ENCODE measurements around the gene TRAT1. TPM values are rescaled to one million over a fixed set of nuclear protein-coding genes. Genes with fewer than 3 reads are reported as not detected.

TRAT1 gene
- total RNA-seq, 1 experiment from 2014 or later = not detected

- no peaks in the 10 kb centered on the region for H3K27me3 ChIP-seq (replicated peaks; ENCODE audit: control insufficient read depth, insufficient read depth, low read length)
- CTCF ChIA-PET = no interaction called here
- H3K9me3 ChIP-seq = no peaks in the 10 kb centered on the region
- DNase-seq = no peak
- peaks cover 8% of the 10 kb centered on the region for H3K27me3 Mint-ChIP-seq (ENCODE audit: insufficient read depth, unreplicated experiment)
- H3K36me3 ChIP-seq (ENCODE audit: control insufficient read depth, insufficient read depth, low read length) = no peaks in the 10 kb centered on the region
- no TSS peak for BruUV-seq (replicated peaks)
- no peak overlapping the region for H3K4me3 ChIP-seq (ENCODE audit: low read depth, low read length)
- H3K36me3 Mint-ChIP-seq (ENCODE audit: insufficient read depth, unreplicated experiment) = no peaks in the 10 kb centered on the region
- POLR2A ChIA-PET = no interaction called here
- intact Hi-C loops (cut with micrococcal nuclease; ENCODE audit: unreplicated experiment) = no loop called here
- no peak overlapping the region for H3K4me3 Mint-ChIP-seq (ENCODE audit: unreplicated experiment)
- H3K27ac Mint-ChIP-seq (ENCODE audit: unreplicated experiment) = no peak overlapping the region
- TF ChIP-seq CTCF (IDR thresholded peaks at IDR 0.05; ENCODE audit: insufficient read depth in 1 of 2, low read depth in 1 of 2, low read length in 1 of 2, severe bottlenecking in 1 of 2, unreplicated experiment in 1 of 2) = no peak
- H3K4me1 Mint-ChIP-seq (ENCODE audit: low read depth, unreplicated experiment) = no peaks in the 10 kb centered on the region
- no peaks in the 10 kb centered on the region for H3K4me1 ChIP-seq
- no peaks in the 10 kb centered on the region for H3K9me3 Mint-ChIP-seq (ENCODE audit: unreplicated experiment)
Measured at GRCh38 chr3:108897883-108898282, 75.3 kb downstream of the TRAT1 start.

- Mint-ChIP-seq H3K4me3 (ENCODE audit: unreplicated experiment) (no peak overlapping the region), H3K4me1 (ENCODE audit: low read depth, unreplicated experiment) (no peaks in the 10 kb centered on the region), H3K27me3 (ENCODE audit: insufficient read depth, unreplicated experiment) (peaks cover 8% of the 10 kb centered on the region), H3K27ac (ENCODE audit: unreplicated experiment) (no peak overlapping the region), H3K9me3 (ENCODE audit: unreplicated experiment) (no peaks in the 10 kb centered on the region), H3K36me3 (ENCODE audit: insufficient read depth, unreplicated experiment) (no peaks in the 10 kb centered on the region)
- H3K36me3 ChIP-seq (ENCODE audit: control insufficient read depth, insufficient read depth, low read length) = no peaks in the 10 kb centered on the region
- H3K4me3 ChIP-seq (ENCODE audit: low read depth, low read length) = no peak overlapping the region
- no peaks in the 10 kb centered on the region for H3K4me1 ChIP-seq
- H3K9me3 ChIP-seq = no peaks in the 10 kb centered on the region
- ChIA-PET POLR2A (no interaction called here), CTCF (no interaction called here)
- H3K27me3 ChIP-seq (replicated peaks; ENCODE audit: control insufficient read depth, insufficient read depth, low read length) = no peaks in the 10 kb centered on the region
- no peak for DNase-seq
- intact Hi-C loops (cut with micrococcal nuclease; ENCODE audit: unreplicated experiment) = no loop called here
- no TSS peak for BruUV-seq (replicated peaks)
- TF ChIP-seq CTCF (IDR thresholded peaks at IDR 0.05; ENCODE audit: insufficient read depth in 1 of 2, low read depth in 1 of 2, low read length in 1 of 2, severe bottlenecking in 1 of 2, unreplicated experiment in 1 of 2) = no peak
Measured at GRCh38 chr3:108899530-108899929, 76.9 kb downstream of the TRAT1 start.

Other genes with a start within 250 kb of the TRAT1 start
- 26.3 and 26.9 TPM in 2 replicates for gene CIP2A, start 233.3 kb upstream of the TRAT1 start, total RNA-seq (2022)
- gene DZIP3, start 233.1 kb upstream of the TRAT1 start, total RNA-seq (2022) = 20.9 and 21.2 TPM in 2 replicates
- gene RETNLB, start 65.4 kb upstream of the TRAT1 start, total RNA-seq (2022) = not detected in 2 replicates
- gene GUCA1C, start 131.1 kb downstream of the TRAT1 start, total RNA-seq (2022) = not detected in 2 replicates